ENCODE data around the gene FBXW7. TPM values are rescaled to one million over a fixed set of nuclear protein-coding genes. Genes with fewer than 3 reads are reported as not detected.

The FBXW7 gene
- total RNA-seq, 1 experiment from 2014 or later, result 27.1 TPM

DNA sequence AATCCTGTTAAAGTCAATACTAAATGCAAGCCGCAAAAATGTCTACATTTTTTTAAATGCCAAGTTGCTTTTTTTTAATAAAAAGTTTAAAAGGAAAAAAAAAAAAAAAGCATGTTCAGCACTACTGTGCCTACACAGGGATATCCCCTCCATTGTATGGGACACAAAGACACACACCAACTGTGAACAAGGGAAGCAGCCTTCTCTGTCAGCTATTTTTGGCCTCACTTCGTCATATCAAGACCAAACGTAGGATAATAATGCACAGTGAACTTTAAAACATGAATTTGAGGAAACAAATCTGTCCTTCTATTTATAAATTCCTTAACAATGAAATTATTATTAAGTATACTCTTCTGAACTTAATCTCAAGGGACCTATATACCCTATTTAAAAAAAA, 4.4 kb downstream of the FBXW7 start:
- Histone ChIP-seq H4K5ac (ENCODE audit: insufficient read length, low read depth, low read length) (no peak overlapping the region), H2AFZ (ENCODE audit: low read length) (no peak overlapping the region), H4K91ac (ENCODE audit: insufficient read length, low read depth, low read length) (no peak overlapping the region), H4K8ac (replicated peaks; ENCODE audit: insufficient read length, low read depth, low read length) (no peak overlapping the region), H2BK15ac (ENCODE audit: low read depth, low read length) (no peak overlapping the region), H2BK20ac (ENCODE audit: low read depth, low read length, poor library complexity, severe bottlenecking) (no peak overlapping the region), H3K9me3 (ENCODE audit: control insufficient read depth, low read depth, low read length) (no peaks in the 10 kb centered on the region), H3K23ac (ENCODE audit: insufficient read length, low read depth, low read length) (no peak overlapping the region), H3K27ac (ENCODE audit: insufficient read length, low read depth, low read length) (no peak overlapping the region), H3K4me1 (ENCODE audit: insufficient read depth, low read length) (no peaks in the 10 kb centered on the region), H3K23me2 (ENCODE audit: insufficient read length, low read depth, low read length, poor library complexity, severe bottlenecking) (peaks cover 9% of the 10 kb centered on the region), H3K27me3 (ENCODE audit: insufficient read depth, low read length) (no peaks in the 10 kb centered on the region), H2BK12ac (ENCODE audit: insufficient read length, low read depth, low read length) (no peak overlapping the region), H3T11ph (ENCODE audit: low read length) (no peak overlapping the region), H3K4ac (ENCODE audit: low read depth, low read length) (no peak overlapping the region), H3K18ac (ENCODE audit: insufficient read length, low read depth, low read length) (no peak overlapping the region), H3K79me2 (ENCODE audit: insufficient read depth, low read length) (peaks cover 10% of the 10 kb centered on the region; the same call in 1 of the 2 replicates), H3K4me2 (ENCODE audit: insufficient read depth, insufficient read length, low read length) (no peak overlapping the region), H3K9ac (ENCODE audit: extremely low read depth, insufficient read length, low read length) (no peak overlapping the region), H2BK5ac (ENCODE audit: insufficient read length, low read length) (no peak overlapping the region), H3K56ac (ENCODE audit: insufficient read length, low read depth, low read length) (no peak overlapping the region), H2AK5ac (ENCODE audit: insufficient read length, low read length) (no peak overlapping the region), H3K79me1 (ENCODE audit: insufficient read depth, low read depth, low read length, poor library complexity, severe bottlenecking) (peaks cover 5% of the 10 kb centered on the region), H4K20me1 (ENCODE audit: control insufficient read depth, insufficient read depth, insufficient read length) (no peaks in the 10 kb centered on the region), H2BK120ac (ENCODE audit: low read depth, low read length, poor library complexity, severe bottlenecking) (no peak overlapping the region), H3K14ac (ENCODE audit: insufficient read depth, low read length) (no peak overlapping the region)
- no CpG with 5 or more reads among the region's 3 CpGs for WGBS (ENCODE audit: extremely low coverage, insufficient read length, low lambda C conversion rate)
- Mint-ChIP-seq H3K36me3 (ENCODE audit: insufficient read depth in 1 of 3, low read depth in 3 of 3) (peaks cover 0 to 2% (median 0%) of the 10 kb centered on the region in 3 experiments; a peak in 2 of 7 replicates), H3K4me3 (no peak overlapping the region), H3K27ac (no peak overlapping the region), H3K4me1 (peaks cover 16 to 19% of the 10 kb centered on the region in 2 experiments), H3K9me3 (no peaks in the 10 kb centered on the region; a peak in 2 of 5 replicates), H3K27me3 (ENCODE audit: low read depth) (no peaks in the 10 kb centered on the region)
- DNase-seq, result no peak
- TF ChIP-seq, protein P1, sequence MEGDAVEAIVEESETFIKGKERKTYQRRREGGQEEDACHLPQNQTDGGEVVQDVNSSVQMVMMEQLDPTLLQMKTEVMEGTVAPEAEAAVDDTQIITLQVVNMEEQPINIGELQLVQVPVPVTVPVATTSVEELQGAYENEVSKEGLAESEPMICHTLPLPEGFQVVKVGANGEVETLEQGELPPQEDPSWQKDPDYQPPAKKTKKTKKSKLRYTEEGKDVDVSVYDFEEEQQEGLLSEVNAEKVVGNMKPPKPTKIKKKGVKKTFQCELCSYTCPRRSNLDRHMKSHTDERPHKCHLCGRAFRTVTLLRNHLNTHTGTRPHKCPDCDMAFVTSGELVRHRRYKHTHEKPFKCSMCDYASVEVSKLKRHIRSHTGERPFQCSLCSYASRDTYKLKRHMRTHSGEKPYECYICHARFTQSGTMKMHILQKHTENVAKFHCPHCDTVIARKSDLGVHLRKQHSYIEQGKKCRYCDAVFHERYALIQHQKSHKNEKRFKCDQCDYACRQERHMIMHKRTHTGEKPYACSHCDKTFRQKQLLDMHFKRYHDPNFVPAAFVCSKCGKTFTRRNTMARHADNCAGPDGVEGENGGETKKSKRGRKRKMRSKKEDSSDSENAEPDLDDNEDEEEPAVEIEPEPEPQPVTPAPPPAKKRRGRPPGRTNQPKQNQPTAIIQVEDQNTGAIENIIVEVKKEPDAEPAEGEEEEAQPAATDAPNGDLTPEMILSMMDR (conservative IDR thresholded peaks at IDR 0.05), result no peak
